ENCODE results near the gene KDM4C.

DNA sequence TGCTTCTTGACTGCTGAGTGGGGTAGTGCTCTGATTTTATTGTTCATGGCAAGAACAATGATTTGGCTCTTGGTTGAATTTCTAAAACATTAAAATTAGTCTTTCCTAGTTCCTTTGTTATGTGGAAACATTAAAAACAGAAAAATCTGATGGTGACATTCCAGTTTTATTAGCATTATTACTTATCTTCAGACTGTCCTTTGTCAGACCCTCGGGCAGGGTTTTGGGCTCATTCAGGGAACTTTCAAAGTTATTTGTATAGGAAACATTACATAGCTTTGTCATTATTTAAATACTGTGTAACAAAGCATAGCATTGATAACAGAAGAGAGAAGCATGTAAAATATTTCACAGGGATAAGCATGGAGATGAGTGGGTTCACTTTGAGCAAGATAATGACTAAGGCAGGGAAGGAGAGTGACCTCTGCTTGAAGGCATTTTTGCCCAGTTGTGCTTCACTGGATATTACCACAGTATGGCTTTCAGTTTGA, 119.9 kb downstream of the KDM4C start:
- TF ChIP-seq POLR2A (IDR thresholded peaks at IDR 0.05), result no peak
- TF ChIP-seq, protein P1, sequence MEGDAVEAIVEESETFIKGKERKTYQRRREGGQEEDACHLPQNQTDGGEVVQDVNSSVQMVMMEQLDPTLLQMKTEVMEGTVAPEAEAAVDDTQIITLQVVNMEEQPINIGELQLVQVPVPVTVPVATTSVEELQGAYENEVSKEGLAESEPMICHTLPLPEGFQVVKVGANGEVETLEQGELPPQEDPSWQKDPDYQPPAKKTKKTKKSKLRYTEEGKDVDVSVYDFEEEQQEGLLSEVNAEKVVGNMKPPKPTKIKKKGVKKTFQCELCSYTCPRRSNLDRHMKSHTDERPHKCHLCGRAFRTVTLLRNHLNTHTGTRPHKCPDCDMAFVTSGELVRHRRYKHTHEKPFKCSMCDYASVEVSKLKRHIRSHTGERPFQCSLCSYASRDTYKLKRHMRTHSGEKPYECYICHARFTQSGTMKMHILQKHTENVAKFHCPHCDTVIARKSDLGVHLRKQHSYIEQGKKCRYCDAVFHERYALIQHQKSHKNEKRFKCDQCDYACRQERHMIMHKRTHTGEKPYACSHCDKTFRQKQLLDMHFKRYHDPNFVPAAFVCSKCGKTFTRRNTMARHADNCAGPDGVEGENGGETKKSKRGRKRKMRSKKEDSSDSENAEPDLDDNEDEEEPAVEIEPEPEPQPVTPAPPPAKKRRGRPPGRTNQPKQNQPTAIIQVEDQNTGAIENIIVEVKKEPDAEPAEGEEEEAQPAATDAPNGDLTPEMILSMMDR (IDR thresholded peaks at IDR 0.05), result no peak

Data from heart left ventricle (tissue), 13 donors.